ENCODE results near the gene NUP50.

NUP50 gene

GRCh38 chr22:45217806-45218205, 54.1 kb downstream of the NUP50 start:
- H3K9me3 ChIP-seq (ENCODE audit: control insufficient read depth, insufficient read depth, low read length) = no peaks in the 10 kb centered on the region
- H3K27ac ChIP-seq (ENCODE audit: low read length) = no peak overlapping the region
- WGBS (ENCODE audit: insufficient coverage, insufficient read length) = no CpG with 5 or more reads among the region's 14 CpGs
- H3K27me3 ChIP-seq (ENCODE audit: control insufficient read depth, insufficient read depth, low read length) = no peaks in the 10 kb centered on the region
- H3K4me1 ChIP-seq (ENCODE audit: control insufficient read depth, insufficient read depth, low read length) = no peaks in the 10 kb centered on the region; the same call in 1 of the 2 replicates
- no peak for DNase-seq (ENCODE audit: low read depth, low spot score)
- no peaks in the 10 kb centered on the region for H3K36me3 ChIP-seq (ENCODE audit: control insufficient read depth, insufficient read depth, low read length)
- H3K4me3 ChIP-seq (ENCODE audit: low read length) = no peak overlapping the region

GRCh38 chr22:45218976-45219375, 55.3 kb downstream of the NUP50 start:
- DNase-seq (ENCODE audit: low read depth, low spot score) = no peak
- no CpG with 5 or more reads among the region's 9 CpGs for WGBS (ENCODE audit: insufficient coverage, insufficient read length)
- Histone ChIP-seq H3K36me3 (ENCODE audit: control insufficient read depth, insufficient read depth, low read length) (no peaks in the 10 kb centered on the region), H3K27me3 (ENCODE audit: control insufficient read depth, insufficient read depth, low read length) (no peaks in the 10 kb centered on the region), H3K4me3 (ENCODE audit: low read length) (no peak overlapping the region), H3K4me1 (ENCODE audit: control insufficient read depth, insufficient read depth, low read length) (no peaks in the 10 kb centered on the region; the same call in 1 of the 2 replicates), H3K9me3 (ENCODE audit: control insufficient read depth, insufficient read depth, low read length) (no peaks in the 10 kb centered on the region), H3K27ac (ENCODE audit: low read length) (no peak overlapping the region)

- peaks cover 3% of the 10 kb centered on the region; the same call in 1 of the 2 replicates for H3K4me1 ChIP-seq (ENCODE audit: control insufficient read depth, insufficient read depth, low read length)
- whole genome bisulfite sequencing (ENCODE audit: insufficient coverage, insufficient read length) = no CpG with 5 or more reads among the region's 5 CpGs
Measured at GRCh38 chr22:45221201-45221600, 57.5 kb downstream of the NUP50 start.

GRCh38 chr22:45223304-45224117, 59.8 kb downstream of the NUP50 start:
- no CpG with 5 or more reads among the region's 5 CpGs for WGBS (ENCODE audit: insufficient coverage, insufficient read length)
- Histone ChIP-seq H3K4me1 (ENCODE audit: control insufficient read depth, insufficient read depth, low read length) (peaks cover 4% of the 10 kb centered on the region; the same call in 1 of the 2 replicates), H3K9me3 (ENCODE audit: control insufficient read depth, insufficient read depth, low read length) (no peaks in the 10 kb centered on the region), H3K36me3 (ENCODE audit: control insufficient read depth, insufficient read depth, low read length) (no peaks in the 10 kb centered on the region), H3K27me3 (ENCODE audit: control insufficient read depth, insufficient read depth, low read length) (no peaks in the 10 kb centered on the region), H3K4me3 (ENCODE audit: low read length) (no peak overlapping the region), H3K27ac (ENCODE audit: low read length) (no peak overlapping the region)
- no peak for DNase-seq (ENCODE audit: low read depth, low spot score)

More at GRCh38 chr22:45221201-45221600, 57.5 kb downstream of the NUP50 start:
- DNase-seq (ENCODE audit: low read depth, low spot score) = no peak
- Histone ChIP-seq H3K36me3 (ENCODE audit: control insufficient read depth, insufficient read depth, low read length) (no peaks in the 10 kb centered on the region), H3K9me3 (ENCODE audit: control insufficient read depth, insufficient read depth, low read length) (no peaks in the 10 kb centered on the region), H3K4me3 (ENCODE audit: low read length) (no peak overlapping the region), H3K27me3 (ENCODE audit: control insufficient read depth, insufficient read depth, low read length) (no peaks in the 10 kb centered on the region), H3K27ac (ENCODE audit: low read length) (no peak overlapping the region)

- WGBS (ENCODE audit: insufficient coverage, insufficient read length) = no CpG with 5 or more reads among the region's 11 CpGs
- no peak overlapping the region for H3K4me3 ChIP-seq (ENCODE audit: low read length)
- no peaks in the 10 kb centered on the region for H3K9me3 ChIP-seq (ENCODE audit: control insufficient read depth, insufficient read depth, low read length)
- H3K4me1 ChIP-seq (ENCODE audit: control insufficient read depth, insufficient read depth, low read length) = peaks cover 4% of the 10 kb centered on the region; the same call in 1 of the 2 replicates
- no peak for DNase-seq (ENCODE audit: low read depth, low spot score)
- H3K27me3 ChIP-seq (ENCODE audit: control insufficient read depth, insufficient read depth, low read length) = no peaks in the 10 kb centered on the region
- no peaks in the 10 kb centered on the region for H3K36me3 ChIP-seq (ENCODE audit: control insufficient read depth, insufficient read depth, low read length)
- H3K27ac ChIP-seq (ENCODE audit: low read length) = no peak overlapping the region
Measured at GRCh38 chr22:45224331-45224730, 60.6 kb downstream of the NUP50 start.

GRCh38 chr22:45224988-45225731, 61.4 kb downstream of the NUP50 start:
- Histone ChIP-seq H3K4me1 (ENCODE audit: control insufficient read depth, insufficient read depth, low read length) (peaks cover 4% of the 10 kb centered on the region; the same call in 1 of the 2 replicates), H3K4me3 (ENCODE audit: low read length) (no peak overlapping the region)
- no peak for DNase-seq (ENCODE audit: low read depth, low spot score)

DNA sequence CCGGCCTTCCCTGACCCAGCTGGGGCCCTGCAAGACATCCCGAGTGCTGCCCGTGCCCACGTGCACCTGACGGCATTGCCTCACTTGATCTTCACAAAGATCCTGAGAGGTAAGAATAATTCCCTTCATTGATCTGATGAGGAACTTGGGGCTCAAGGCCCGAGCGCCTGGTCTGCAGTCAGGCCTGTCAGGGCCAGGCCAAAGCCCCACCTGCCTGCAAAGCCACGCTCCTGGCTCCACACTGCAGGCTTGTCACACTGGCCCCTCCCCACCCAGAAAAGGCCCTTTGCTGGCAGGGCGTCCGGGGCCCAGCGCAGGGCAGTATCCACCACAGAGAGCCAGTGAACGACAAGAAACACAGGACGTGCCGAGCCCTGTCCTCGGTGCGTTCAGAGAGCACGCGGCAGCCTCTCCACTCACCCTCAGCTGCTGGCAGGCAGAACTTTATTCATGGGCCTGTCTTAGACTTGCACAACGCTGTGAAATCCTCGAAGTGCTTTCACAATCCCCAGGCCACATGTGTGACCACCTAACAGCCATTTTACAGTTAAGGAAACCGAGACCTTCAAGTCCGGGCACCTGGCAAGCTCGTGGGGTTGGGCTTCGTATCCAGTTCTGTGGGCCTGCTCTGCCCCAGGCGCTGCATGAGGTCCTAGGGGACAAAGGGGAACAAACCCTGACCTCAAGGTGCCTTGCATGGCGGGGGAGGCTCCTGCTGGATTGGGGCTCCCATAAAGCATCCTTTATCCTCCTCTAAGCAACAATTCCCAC, 62.2 kb downstream of the NUP50 start:
- Histone ChIP-seq H3K4me1 (ENCODE audit: control insufficient read depth, insufficient read depth, low read length) (peaks cover 4% of the 10 kb centered on the region; the same call in 1 of the 2 replicates), H3K4me3 (ENCODE audit: low read length) (no peak overlapping the region), H3K27me3 (ENCODE audit: control insufficient read depth, insufficient read depth, low read length) (no peaks in the 10 kb centered on the region), H3K27ac (ENCODE audit: low read length) (no peak overlapping the region), H3K9me3 (ENCODE audit: control insufficient read depth, insufficient read depth, low read length) (no peaks in the 10 kb centered on the region), H3K36me3 (ENCODE audit: control insufficient read depth, insufficient read depth, low read length) (no peaks in the 10 kb centered on the region)
- no peak for DNase-seq (ENCODE audit: low read depth, low spot score)
- WGBS (ENCODE audit: insufficient coverage, insufficient read length) = no CpG with 5 or more reads among the region's 26 CpGs

More at GRCh38 chr22:45224988-45225731, 61.4 kb downstream of the NUP50 start:
- Histone ChIP-seq H3K9me3 (ENCODE audit: control insufficient read depth, insufficient read depth, low read length) (no peaks in the 10 kb centered on the region), H3K36me3 (ENCODE audit: control insufficient read depth, insufficient read depth, low read length) (no peaks in the 10 kb centered on the region), H3K27ac (ENCODE audit: low read length) (no peak overlapping the region), H3K27me3 (ENCODE audit: control insufficient read depth, insufficient read depth, low read length) (no peaks in the 10 kb centered on the region)
- no CpG with 5 or more reads among the region's 19 CpGs for WGBS (ENCODE audit: insufficient coverage, insufficient read length)

- peaks cover 4% of the 10 kb centered on the region; the same call in 1 of the 2 replicates for H3K4me1 ChIP-seq (ENCODE audit: control insufficient read depth, insufficient read depth, low read length)
- H3K27ac ChIP-seq (ENCODE audit: low read length) = no peak overlapping the region
- no peaks in the 10 kb centered on the region for H3K9me3 ChIP-seq (ENCODE audit: control insufficient read depth, insufficient read depth, low read length)
- DNase-seq (ENCODE audit: low read depth, low spot score) = no peak
- WGBS (ENCODE audit: insufficient coverage, insufficient read length) = no CpG with 5 or more reads among the region's 17 CpGs
- no peaks in the 10 kb centered on the region for H3K27me3 ChIP-seq (ENCODE audit: control insufficient read depth, insufficient read depth, low read length)
- no peaks in the 10 kb centered on the region for H3K36me3 ChIP-seq (ENCODE audit: control insufficient read depth, insufficient read depth, low read length)
- no peak overlapping the region for H3K4me3 ChIP-seq (ENCODE audit: low read length)
Measured at GRCh38 chr22:45226503-45227186, 62.9 kb downstream of the NUP50 start.

- no peaks in the 10 kb centered on the region for H3K36me3 ChIP-seq (ENCODE audit: control insufficient read depth, insufficient read depth, low read length)
- H3K9me3 ChIP-seq (ENCODE audit: control insufficient read depth, insufficient read depth, low read length) = no peaks in the 10 kb centered on the region
- no CpG with 5 or more reads among the region's 16 CpGs for WGBS (ENCODE audit: insufficient coverage, insufficient read length)
- H3K4me1 ChIP-seq (ENCODE audit: control insufficient read depth, insufficient read depth, low read length) = peaks cover 4% of the 10 kb centered on the region; the same call in 1 of the 2 replicates
- H3K27ac ChIP-seq (ENCODE audit: low read length) = no peak overlapping the region
- DNase-seq (ENCODE audit: low read depth, low spot score) = no peak
- no peak overlapping the region for H3K4me3 ChIP-seq (ENCODE audit: low read length)
- H3K27me3 ChIP-seq (ENCODE audit: control insufficient read depth, insufficient read depth, low read length) = no peaks in the 10 kb centered on the region
Measured at GRCh38 chr22:45227645-45228400, 64.1 kb downstream of the NUP50 start.

Data from iPS DF 6.9 (cell line).